ENCODE data around the gene NUP155.
"Not testable (repeated sequence)": the region's sequence is repeated elsewhere in the genome, so short reads cannot be mapped to it uniquely, and the experiment has no call there.

The NUP155 gene

DNA sequence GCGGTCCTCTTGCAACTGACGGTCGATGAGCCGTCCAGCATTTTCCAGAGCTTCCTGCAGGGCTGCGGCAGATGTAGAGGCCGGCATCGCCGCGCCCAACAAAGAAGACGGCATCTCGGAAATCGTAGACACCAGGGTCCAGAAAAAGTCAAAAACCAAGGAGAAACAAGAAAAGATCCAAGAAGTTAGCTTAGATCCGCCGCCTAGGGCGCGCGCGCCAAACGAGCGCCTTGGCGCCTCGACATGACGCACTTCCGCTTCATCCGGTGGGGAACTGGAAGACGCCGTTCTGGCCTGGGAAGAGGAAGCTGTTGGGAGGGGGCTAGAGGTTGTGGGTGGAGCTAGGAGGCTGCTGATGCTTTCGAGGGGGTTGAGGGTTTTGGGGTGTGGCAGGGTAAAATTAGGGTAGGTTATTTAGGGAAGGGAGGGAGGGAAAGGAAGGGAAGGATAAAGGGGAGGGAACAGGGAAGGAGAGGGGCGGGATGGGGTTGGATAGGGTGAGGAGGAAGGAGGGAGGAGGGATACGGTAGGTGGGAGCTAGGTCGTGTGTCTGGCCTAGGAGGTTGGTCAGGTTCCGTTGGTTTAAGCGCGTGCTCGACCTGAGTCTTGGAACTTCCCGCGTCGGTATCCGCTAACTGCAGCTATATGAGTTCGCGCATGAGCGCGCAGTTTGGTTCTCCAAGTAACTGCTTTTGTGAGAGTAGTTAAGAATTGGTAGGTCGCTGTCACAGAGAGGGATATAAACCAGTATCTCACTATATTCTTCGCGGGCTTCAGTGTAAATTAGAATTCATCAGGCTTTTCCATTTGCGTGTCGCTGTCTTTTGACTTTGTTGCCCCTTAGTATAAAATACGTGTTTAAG, at the start of gene NUP155:
Gene NUP155 (minus strand): TSS at position 243 of the 863 bp plus-strand sequence. CDS start 129 bp downstream, at position 114.
- peak; percentile 53 to 95 (median 90) for DNase-seq

DNA sequence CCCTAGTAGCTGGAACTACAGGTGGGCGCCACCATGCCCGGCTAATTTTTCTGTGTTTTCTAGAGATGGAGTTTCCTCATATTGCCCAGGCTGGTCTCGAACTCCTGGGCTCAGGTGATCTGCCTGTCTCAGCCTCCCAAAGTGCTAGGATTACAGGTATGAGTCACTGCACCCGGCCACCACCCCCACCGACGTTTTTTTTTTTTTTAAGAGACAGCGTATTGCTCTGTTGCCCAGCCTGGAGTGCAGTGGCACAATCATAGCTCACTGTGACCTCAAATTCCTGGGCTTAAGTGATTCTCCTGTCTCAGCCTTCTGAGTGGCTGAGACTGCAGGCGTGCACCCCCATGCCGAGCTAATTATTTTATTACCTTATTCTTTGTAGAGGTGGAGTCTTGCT, 46.4 kb upstream of the NUP155 start:
- no peak for DNase-seq

DNA sequence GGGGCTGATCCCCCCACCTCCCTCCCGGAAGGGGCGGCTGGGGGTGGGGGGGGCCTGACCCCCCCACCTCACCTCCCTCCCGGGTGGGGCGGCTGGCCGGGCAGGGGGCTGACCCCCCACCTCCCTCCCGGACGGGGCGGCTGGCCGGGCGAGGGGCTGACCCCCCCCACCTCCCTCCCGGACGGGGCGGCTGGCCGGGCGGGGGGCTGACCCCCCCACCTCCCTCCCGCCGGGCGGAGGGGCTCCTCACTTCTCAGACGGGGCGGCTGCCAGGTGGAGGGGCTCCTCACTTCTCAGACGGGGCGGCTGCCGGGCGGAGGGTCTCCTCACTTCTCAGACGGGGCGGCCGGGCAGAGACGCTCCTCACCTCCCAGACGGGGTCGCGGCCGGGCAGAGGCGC, 44.5 kb upstream of the NUP155 start:
- not testable (repeated sequence) for DNase-seq

DNA sequence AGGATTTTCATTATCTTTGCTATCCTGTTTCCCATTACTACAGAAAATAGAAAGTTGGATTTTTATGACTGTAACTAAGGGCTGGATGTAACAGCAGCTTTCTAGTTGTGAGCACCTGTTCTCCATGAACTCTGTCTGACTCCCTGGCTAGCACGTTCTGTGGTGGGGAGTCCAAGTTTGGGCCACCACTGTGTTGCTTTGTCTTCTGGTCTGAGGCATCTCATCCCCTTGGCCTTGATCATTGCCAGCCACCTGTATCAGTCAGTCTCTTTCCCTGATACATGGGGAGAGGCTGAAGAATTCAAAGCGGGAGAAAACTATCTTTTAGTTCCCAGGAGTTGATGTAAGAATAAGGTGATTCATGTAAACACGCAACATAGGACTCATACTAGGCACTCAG, 41.6 kb upstream of the NUP155 start:
- no peak for DNase-seq

DNA sequence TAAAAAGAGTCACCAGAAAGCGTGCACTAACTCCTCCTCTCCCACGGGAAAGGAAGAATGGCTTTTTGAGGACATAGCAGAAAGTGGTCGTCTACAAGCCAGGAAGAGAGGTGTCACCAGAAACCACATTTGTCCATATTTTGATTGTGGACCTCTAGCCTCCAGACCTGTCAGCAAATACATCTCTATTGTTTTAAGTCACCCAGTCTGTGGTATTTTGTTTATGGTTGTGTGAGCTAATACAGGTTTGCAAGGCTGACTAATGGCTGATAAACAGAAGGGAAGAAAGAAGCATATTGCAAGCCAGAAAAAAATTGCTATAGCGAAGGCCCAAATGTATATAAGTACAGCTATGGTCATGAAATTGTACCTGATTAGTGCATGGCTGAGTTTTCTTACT, 29.6 kb upstream of the NUP155 start:
- no peak for DNase-seq

DNA sequence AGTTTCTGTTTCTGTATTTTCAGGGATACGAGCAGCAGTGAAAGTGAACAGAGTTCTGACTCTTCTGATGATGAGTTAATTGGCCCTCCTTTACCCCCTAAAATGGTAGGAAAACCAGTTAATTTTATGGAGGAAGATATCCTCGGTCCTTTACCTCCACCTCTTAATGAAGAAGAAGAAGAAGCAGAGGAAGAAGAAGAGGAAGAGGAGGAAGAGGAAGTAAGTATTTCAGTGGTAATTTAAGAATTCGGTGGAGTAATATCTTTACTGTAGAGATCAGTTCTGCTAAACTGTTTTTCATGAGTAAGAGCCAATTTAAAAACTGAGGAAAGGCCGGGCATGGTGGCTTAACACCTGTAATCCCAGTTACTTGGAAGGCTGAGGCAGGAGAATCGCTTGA, 25.4 kb upstream of the NUP155 start:
- DNase-seq = no peak

DNA sequence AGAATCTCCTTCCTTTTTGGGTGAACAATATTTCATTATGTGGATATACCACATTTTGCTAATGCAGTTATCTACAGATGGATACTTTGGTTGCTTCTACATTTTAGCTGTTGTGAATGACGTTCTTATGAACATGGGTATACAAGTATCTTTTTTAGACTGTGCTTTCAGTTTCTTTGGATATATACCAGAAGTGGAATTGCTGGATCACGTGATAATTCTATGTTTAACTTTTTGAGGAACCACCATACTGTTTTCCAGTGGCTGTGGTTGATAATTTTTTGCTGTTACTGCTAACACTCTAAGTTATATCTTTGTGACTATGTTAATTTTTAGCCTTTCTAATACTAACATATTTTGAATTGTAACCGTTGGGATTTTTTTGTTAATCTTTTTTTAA, 20.7 kb upstream of the NUP155 start:
- peak in 1 of 58 donors; percentile 1 for DNase-seq

DNA sequence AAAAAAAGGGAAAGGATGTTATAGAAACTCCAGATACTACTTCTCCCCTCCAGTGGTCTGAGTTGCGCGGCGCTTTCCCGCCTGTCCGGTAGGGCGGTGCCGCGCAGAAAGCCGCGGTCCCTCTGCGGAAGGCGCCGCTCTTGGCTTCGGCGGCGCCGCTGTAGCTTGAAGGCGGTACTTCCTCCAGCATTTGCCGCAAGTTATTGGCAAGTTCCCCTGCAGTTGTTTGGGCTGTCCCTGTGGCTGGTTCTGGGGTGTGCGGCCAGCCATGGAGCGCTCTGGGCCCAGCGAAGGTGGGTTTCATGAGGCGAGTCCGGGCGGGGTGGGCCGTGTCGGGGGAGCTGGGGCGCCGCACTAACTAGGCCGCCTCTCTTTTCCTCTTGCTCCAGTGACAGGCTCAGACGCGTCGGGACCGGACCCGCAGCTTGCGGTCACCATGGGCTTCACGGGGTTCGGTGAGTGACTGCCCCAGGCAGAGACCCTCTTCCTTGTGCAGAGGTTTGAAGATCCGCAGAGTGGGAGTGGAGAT, 8.3 kb upstream of the NUP155 start, which contains the start of gene WDR70:
Gene WDR70 (plus strand): TSS at position 219 of the 529 bp plus-strand sequence. CDS start 50 bp downstream, at position 269.
- DNase-seq = peak; percentile 32 to 93 (median 80)

DNA sequence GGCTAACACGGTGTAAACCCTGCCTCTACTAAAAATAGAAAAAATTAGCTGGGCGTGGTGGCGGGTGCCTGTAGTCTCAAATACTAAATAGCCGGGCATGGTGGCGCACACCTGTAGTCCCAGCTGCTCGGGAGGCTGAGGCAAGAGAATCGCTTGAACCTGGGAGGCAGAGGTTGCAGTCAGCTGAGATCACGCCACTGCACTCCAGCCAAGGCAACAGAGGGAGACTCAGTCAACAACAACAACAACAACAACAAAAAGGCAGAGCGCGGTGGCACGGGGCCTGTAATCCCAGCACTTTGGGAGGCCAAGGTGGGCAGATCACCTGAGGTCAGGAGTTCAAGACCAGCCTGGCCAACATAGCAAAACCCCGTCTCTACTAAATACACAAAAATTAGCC, 7.2 kb upstream of the NUP155 start:
- not testable (repeated sequence) for DNase-seq

DNA sequence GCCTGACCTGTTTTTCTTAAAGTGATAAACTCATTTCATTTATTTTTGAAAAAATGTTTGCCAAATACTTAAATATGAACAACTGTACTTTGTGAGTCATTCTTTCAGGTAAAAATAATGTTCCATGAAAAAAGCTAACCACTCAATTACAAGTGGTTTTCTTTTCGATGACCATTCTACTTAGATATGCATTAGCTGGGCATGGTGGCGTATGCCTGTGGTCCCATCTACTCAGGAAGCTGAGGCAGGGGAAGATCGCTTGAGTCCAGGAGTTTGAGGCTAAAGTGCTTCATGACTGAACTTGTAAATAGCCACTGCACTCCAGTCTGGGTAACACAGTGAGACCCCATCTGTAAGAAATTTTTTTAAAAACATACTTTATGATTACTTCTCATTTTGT, 4.2 kb upstream of the NUP155 start:
- DNase-seq = no peak

DNA sequence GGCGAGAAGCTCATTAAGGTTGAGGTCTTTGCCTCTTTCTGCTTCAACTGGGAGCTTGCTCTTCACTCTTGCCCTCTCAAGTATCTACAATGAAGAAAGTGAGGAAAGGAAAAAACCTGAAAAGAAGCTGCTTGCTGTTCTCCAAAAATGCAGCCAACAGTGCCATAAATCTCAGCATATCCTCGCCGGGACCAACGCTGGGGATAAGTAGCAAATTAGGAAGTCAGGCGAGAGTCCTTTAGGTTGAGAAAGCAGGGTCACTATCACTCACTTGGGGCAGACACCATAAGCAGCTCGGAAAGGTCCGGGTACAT, 399 bp downstream of the NUP155 start:
- no peak for DNase-seq

DNA sequence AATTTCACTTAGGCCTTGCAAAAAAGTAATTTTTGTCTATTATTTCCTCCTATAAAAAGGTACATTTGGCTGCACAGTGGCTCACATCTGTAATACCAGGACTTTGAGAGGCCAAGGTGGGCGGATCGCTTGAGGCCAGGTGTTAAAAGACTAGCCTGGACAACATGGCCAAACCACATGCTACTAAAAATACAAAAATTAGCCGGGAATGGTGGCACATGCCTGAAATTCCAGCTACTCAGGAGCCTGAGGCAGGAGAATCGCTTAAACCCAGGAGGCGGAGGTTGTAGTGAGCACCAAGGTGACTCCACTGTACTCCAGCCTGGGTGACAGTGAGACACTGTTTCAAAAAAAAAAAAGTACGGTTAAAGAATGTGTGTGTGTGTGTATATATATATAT, 15.7 kb downstream of the NUP155 start:
- no peak for DNase-seq

DNA sequence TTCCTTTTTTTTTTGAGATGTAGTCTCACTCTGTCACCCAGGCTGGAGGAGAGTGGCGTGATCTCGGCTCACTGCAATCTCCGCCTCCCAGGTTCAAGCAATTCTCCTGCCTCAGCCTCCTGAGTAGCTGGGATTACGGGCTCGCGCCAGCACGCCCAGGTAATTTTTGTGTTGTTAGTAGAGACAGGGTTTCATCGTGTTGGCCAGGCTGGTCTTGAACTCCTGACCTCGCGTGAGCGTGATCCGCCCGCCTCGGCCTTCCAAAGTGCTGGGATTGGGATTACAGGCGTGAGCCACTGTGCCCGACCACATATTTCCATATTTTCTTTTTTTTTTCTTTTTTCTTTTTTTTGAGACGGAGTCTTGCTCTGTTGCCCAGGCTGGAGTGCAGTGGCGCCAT, 28.2 kb downstream of the NUP155 start:
- not testable (repeated sequence) for DNase-seq

DNA sequence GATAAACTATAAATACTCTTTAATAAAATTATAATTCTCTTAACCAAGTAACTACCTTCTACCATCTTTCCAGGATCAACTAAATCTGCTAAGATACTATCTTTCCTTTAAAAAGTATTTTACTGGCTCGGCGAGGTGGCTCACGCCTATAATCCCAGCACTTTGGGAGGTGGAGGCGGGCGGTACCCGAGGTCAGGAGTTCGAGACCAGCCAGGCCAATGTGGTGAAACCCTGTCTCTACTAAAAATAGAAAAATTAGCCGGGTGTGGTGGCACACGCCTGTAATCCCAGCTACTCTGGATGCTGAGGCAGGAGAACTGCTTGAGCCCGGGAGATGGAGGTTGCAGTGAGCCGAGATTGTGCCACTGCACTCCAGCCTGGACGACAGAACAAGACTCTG, 36.2 kb downstream of the NUP155 start:
- DNase-seq = not testable (repeated sequence)

DNA sequence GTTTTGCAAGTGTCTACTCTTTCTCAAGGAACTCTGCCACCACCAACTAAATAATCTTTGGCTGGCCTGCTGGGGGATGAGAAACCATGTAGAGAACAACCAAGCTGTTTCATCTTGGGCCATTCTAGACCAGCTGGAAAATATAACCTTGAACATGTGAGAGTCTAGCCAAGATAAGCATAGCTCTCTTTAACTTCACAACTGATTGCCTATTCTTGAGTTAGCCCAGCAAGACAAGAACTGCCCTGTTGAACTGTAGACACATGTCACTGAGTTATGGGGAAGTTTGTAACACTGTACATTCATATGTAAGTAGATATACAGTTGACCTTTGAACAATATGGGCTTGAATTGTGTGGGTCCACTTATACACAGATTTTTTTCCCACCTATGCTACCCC, 44.4 kb downstream of the NUP155 start:
- no peak for DNase-seq

DNA sequence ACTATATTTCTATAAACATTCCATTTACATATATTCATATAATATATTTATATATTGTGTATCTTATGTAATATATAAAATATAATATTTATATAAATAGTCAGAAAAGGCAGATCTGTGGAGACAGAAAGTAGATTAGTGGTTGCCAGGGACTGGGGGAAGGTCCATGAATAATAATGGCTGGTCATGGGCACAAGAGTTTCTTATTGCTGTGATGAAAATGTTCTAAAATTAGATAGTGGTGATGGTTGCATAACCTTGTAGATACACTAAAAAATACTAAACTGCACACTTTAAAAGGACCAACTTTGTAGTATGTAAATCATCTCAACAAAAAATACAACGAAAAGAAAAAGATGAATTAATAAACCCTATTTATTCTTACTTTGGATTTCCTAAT, 47.3 kb downstream of the NUP155 start:
- DNase-seq = no peak

DNA sequence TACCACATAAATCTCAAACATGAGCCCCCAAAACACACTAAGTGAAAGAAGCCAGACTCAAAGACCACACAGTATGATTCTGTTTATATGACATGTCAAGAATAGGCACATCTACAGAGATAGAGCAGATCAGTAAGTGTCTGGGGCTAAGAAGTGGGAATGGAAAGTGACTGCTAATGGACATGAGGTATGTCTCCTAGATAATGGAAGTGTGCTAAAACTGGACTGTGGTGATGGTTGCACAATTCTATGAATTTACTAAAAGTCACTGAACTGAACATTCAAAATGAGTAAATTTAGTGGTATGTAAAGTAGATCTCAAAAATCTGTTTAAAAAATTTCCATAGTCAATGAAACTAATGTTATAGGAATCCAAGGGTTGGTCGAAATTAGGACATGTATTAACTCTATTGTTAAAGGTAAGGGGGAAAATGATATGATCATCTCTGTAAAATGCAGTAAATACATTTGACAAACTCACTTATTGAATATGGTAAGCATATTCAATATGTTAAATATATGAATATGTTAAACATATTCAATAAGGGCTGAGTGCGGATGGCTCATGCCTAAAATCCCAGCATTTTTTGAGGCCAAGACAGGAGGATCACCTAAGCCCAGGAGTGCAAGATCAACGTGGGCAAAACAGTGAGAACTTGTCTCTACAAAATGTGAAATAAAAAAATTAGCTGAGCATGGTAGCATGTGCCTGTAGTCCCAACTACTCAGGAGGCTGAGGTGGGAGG, 51.7 kb downstream of the NUP155 start:
- DNase-seq = no peak

DNA sequence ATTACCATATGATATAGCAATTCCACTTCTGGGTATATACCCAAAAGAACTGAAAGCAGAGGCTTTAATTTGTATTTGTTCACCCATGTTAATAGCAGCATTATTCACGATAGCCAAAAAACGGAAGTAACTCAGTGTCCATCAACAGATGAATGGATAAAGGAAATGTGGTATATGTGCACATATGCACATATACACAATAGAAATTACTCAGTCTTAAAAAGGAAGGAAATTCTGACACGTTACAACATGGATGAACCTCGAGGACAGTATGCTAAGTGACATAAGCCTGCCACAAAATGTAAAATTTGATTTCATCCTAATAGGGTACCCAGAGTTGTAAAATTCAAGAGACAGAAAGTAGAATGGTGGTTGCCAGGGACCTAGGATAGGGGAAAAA, 54.9 kb downstream of the NUP155 start:
- no peak for DNase-seq

DNA sequence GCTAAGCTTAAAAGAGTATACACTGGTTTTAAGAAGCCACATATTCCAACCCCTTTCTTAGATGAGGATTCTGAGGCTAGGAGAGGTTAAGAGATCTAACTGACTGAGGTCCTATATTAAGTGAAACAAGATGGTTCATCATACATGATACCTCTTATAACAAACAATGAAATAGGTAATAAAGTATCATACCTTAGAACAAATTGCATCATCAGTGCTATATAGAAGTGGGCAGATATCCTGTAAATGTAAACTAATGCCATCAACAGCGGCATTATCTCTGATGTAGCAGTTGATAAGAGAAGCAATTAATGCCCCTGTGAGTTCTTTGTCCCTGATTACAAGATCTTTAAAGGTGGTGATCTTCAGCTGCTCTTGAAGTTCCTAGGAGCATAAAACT, 60.5 kb downstream of the NUP155 start:
- no peak for DNase-seq

DNA sequence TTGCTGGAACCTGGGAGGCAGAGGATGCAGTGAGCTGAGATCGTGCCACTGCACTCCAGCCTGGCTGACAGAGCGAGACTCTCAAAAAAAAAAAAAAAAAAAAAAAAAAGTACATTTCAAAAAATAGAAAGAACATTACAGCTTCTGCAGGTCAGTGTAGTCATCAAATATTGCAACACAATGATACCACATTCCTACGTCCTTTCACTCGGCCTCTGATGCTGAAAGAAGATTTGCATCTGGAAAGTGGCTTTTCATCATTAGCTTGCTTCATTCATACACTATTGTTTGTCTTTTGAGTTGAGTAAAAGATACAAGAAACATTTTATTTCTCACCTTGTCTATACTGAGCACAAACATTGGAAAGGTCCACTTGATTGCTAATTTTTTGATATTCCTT, 62.1 kb downstream of the NUP155 start:
- DNase-seq = no peak

DNA sequence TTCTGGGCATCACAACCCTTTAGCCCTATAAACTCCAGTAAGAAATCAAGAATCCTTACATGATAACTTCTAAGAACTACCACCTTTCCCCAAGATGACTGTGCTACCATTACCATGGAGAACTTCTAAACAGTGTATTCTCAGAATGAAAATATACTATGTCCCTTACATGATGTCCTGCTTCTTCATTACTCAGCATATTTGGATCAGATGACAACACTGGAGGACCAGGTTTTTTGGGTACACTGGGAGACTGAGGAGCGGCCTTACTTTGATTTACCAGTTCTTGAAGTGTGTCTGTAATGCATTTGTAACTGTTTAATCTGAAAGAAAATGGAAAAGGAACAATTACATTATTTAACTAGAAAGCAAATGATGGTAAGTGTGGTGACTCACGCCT, 66.0 kb downstream of the NUP155 start:
- DNase-seq = no peak

DNA sequence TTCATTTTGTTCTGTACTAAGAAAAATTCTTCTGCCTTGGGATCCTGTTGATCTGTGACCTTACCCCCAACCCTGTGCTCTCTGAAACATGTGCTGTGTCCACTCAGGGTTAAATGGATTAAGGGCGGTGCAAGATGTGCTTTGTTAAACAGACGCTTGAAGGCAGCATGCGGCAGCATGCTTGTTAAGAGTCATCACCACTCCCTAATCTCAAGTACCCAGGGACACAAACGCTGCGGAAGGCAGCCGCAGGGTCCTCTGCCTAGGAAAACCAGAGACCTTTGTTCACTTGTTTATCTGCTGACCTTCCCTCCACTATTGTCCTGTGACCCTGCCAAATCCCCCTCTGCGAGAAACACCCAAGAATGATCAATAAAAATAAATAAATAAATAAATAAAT, 74.6 kb downstream of the NUP155 start:
- DNase-seq = not testable (repeated sequence)

Data from anterior cingulate cortex (tissue), 58 donors.